ENCODE measurements around the gene ARHGEF37. TPM values are rescaled to one million over a fixed set of nuclear protein-coding genes. Genes with fewer than 3 reads are reported as not detected.

The ARHGEF37 gene
- total and polyA plus RNA-seq, 2 of the 8 experiments (the other 6 are each of a cell fraction or from before 2014, with no cell fraction given): 0.21 to 0.48 TPM

GRCh38 chr5:149679876-149680809 is 98.8 kb downstream of the ARHGEF37 start:
- H2BK15ac ChIP-seq (ENCODE audit: low read length): no peak overlapping the region
- CTCF ChIA-PET (ENCODE audit: partially characterized antibody): interaction anchor here (0.7 to 3.5 kb wide), 6 partner anchors 13 to 639 kb away, joined by 3 to 19 read pairs (median 4); no protein-coding TSS in a partner anchor
- no peak overlapping the region for H2BK12ac ChIP-seq (ENCODE audit: low read depth, low read length)
- no peak overlapping the region for H3K14ac ChIP-seq (ENCODE audit: insufficient read length)
- WGBS, 2 experiments (ENCODE audit: extremely low coverage in 1 of 2, insufficient coverage in 1 of 2, insufficient read length in 1 of 2, insufficient replicate concordance in 2 of 2, low coverage in 1 of 2, low lambda C conversion rate in 2 of 2, missing lambda C conversion rate in 1 of 2): 90% methylated on average over 7 of the region's 7 CpGs; no CpG with 5 or more reads in 1 of the 2 experiments
- no peaks in the 10 kb centered on the region for H3K79me1 ChIP-seq (ENCODE audit: low read depth, low read length)
- no peak overlapping the region for H4K91ac ChIP-seq (replicated peaks; ENCODE audit: insufficient read length, low read length)
- no peak overlapping the region for H2BK5ac ChIP-seq (ENCODE audit: low read depth, low read length)
- no peak overlapping the region for H3K9ac ChIP-seq (replicated peaks in 1 of 4; ENCODE audit: extremely low read depth in 1 of 4, low read depth in 3 of 4, low read length in 3 of 4)
- no peaks in the 10 kb centered on the region for H3K27me3 ChIP-seq (replicated peaks in 1 of 4; ENCODE audit: control insufficient read depth in 3 of 4, extremely low read depth in 1 of 4, insufficient read depth in 3 of 4, low read length in 3 of 4)
- no peak overlapping the region for H2AK5ac ChIP-seq (ENCODE audit: low read depth, low read length)
- FAIRE-seq (no peak), DNase-seq (ENCODE audit: low read depth in 1 of 2, low spot score in 2 of 2) (no peak)
- no peaks in the 10 kb centered on the region for H3K79me2 ChIP-seq (ENCODE audit: control insufficient read depth in 1 of 2, insufficient read depth in 2 of 2, low read length in 2 of 2)
- no peaks in the 10 kb centered on the region for H4K20me1 ChIP-seq (replicated peaks in 1 of 2; ENCODE audit: control insufficient read depth in 1 of 2, insufficient read depth in 2 of 2, low read length in 2 of 2)
- H3K4me1 ChIP-seq (replicated peaks in 1 of 4; ENCODE audit: control insufficient read depth in 3 of 4, insufficient read depth in 4 of 4, low read length in 3 of 4): no peaks in the 10 kb centered on the region; a peak in 1 of 7 replicates
- no peaks in the 10 kb centered on the region; the same call in 1 of the 2 replicates for H3K23me2 ChIP-seq (ENCODE audit: low read depth, low read length)
- H2BK120ac ChIP-seq (replicated peaks; ENCODE audit: low read depth, low read length): no peak overlapping the region
- no peak overlapping the region for H4K8ac ChIP-seq (ENCODE audit: extremely low read depth, insufficient read depth, low read length)
- H3K36me3 ChIP-seq (ENCODE audit: control insufficient read depth in 2 of 4, insufficient read depth in 4 of 4, low read length in 3 of 4): no peaks in the 10 kb centered on the region
- no peak overlapping the region for H2BK20ac ChIP-seq (ENCODE audit: low read length)
- H3K4me2 ChIP-seq (ENCODE audit: insufficient read depth in 1 of 2, low read depth in 2 of 2, low read length in 2 of 2): no peak overlapping the region
- H3K9me3 ChIP-seq (ENCODE audit: insufficient read depth in 2 of 2, low read depth in 1 of 2, low read length in 1 of 2): no peaks in the 10 kb centered on the region
- H4K5ac ChIP-seq (ENCODE audit: insufficient read length, low read depth, low read length): no peak overlapping the region
- H3K56ac ChIP-seq (replicated peaks; ENCODE audit: insufficient read length, low read depth, low read length): no peak overlapping the region
- POLR2A ChIA-PET (ENCODE audit: partially characterized antibody): no interaction called here
- H3K27ac ChIP-seq (ENCODE audit: low read depth, low read length): no peak overlapping the region
- no peak overlapping the region for H3K23ac ChIP-seq (ENCODE audit: insufficient read length)
- H2AFZ ChIP-seq (ENCODE audit: low read length): no peak overlapping the region
- no peak overlapping the region for H3K18ac ChIP-seq (ENCODE audit: extremely low read depth, low read length)
- no peak overlapping the region for H3K4ac ChIP-seq (replicated peaks; ENCODE audit: insufficient read length, low read depth, low read length)
- no peak overlapping the region for H3K4me3 ChIP-seq (ENCODE audit: extremely low read depth in 1 of 4, insufficient read depth in 2 of 4, low read depth in 3 of 4, low read length in 4 of 4)
- TF ChIP-seq ZNF274 (IDR thresholded peaks at IDR 0.05; ENCODE audit: borderline replicate concordance, extremely low read depth, low read length): no peak
- TF ChIP-seq POLR2AphosphoS5 (IDR thresholded peaks at IDR 0.05; ENCODE audit: low read depth, low read length): no peak
- TF ChIP-seq GTF2F1 (IDR thresholded peaks at IDR 0.05; ENCODE audit: borderline replicate concordance, low read depth, low read length): no peak
- no peak for TF ChIP-seq EZH2 (IDR thresholded peaks at IDR 0.05; ENCODE audit: low read depth, low read length, severe bottlenecking)
- TF ChIP-seq SIRT6 (IDR thresholded peaks at IDR 0.05; ENCODE audit: low read length): no peak
- no peak for TF ChIP-seq GABPA (IDR thresholded peaks at IDR 0.05; ENCODE audit: borderline replicate concordance, insufficient read depth, low read length)
- no peak for TF ChIP-seq SP4 (IDR thresholded peaks at IDR 0.05; ENCODE audit: low read length)
- TF ChIP-seq TBP (IDR thresholded peaks at IDR 0.05; ENCODE audit: low read depth, low read length): no peak
- no peak for TF ChIP-seq CTBP2 (IDR thresholded peaks at IDR 0.05; ENCODE audit: borderline replicate concordance, insufficient read depth, insufficient read length, low read length)
- TF ChIP-seq PHF8 (conservative IDR thresholded peaks at IDR 0.05; ENCODE audit: low read depth, low read length): no peak
